ENCODE results near the gene BDP1.

- no peak for TF ChIP-seq CTCF (IDR thresholded peaks at IDR 0.05)
- no peak for TF ChIP-seq EP300 (IDR thresholded peaks at IDR 0.05)
Observed at GRCh38 chr5:71582945-71583584, 127.6 kb downstream of the BDP1 start.
